OCI-LY7 (cell line): Measurements from ENCODE around the gene SUCNR1.

Experiments used
- CTCF ChIP-seq: fragments of 200-600 bp; sonication (generic); conservative IDR thresholded peaks from 2 replicates; pipeline ENCODE4 v1.5.1; 2014; ENCODE audit warnings: mild to moderate bottlenecking, antibody characterized with exemption, low read length, moderate library complexity, mixed read lengths
- EZH2phosphoT487 ChIP-seq: fragments of 200-600 bp; sonication (generic); IDR thresholded peaks from 2 replicates; pipeline ENCODE4 v1.6.1; 2018; ENCODE audit warnings: low read depth, borderline replicate concordance, mild to moderate bottlenecking, mixed run types, antibody characterized with exemption, low read length, moderate library complexity, mixed read lengths

- TF ChIP-seq CTCF (no peak), EZH2phosphoT487 (no peak)
Measured at GRCh38 chr3:151919446-151919845, 46.0 kb downstream of the SUCNR1 start.
